HS-5 (cell line): ENCODE results near the gene IGFL2.
A peak's percentile ranks its signal among the peaks of the same experiment; 100 is the strongest.
"Not testable (repeated sequence)": the region's sequence is repeated elsewhere in the genome, so short reads cannot be mapped to it uniquely, and the experiment has no call there.

Experiments used
- DNase-seq: peaks from one replicate; pipeline ENCODE4 v3.0.0-alpha.2; 2012; ENCODE audit warnings: low read depth

The IGFL2 gene

GRCh38 chr19:46142294-46142693 lies 5.7 kb upstream of the IGFL2 start:
- no peak for DNase-seq

- no peak for DNase-seq
Measured at GRCh38 chr19:46144756-46145155, 3.3 kb upstream of the IGFL2 start.

GRCh38 chr19:46147166-46147740 lies 785 bp upstream of the IGFL2 start:
- no peak for DNase-seq

GRCh38 chr19:46150606-46151005 lies 2.6 kb downstream of the IGFL2 start:
- no peak for DNase-seq

GRCh38 chr19:46155237-46155636 lies 7.2 kb downstream of the IGFL2 start:
- DNase-seq, result no peak

- no peak for DNase-seq
Measured at GRCh38 chr19:46159418-46160232, 11.6 kb downstream of the IGFL2 start.

- no peak for DNase-seq
Measured at GRCh38 chr19:46160233-46160775, 12.3 kb downstream of the IGFL2 start.

- DNase-seq, result not testable (repeated sequence)
Measured at GRCh38 chr19:46161642-46162257, 13.7 kb downstream of the IGFL2 start.

- DNase-seq, result no peak
Measured at GRCh38 chr19:46162731-46163130, 14.7 kb downstream of the IGFL2 start.

- DNase-seq, result no peak
Measured at GRCh38 chr19:46173886-46174480, 25.9 kb downstream of the IGFL2 start.

- DNase-seq, result no peak
Measured at GRCh38 chr19:46176116-46176860, 28.2 kb downstream of the IGFL2 start.

GRCh38 chr19:46179076-46179759 lies 31.2 kb downstream of the IGFL2 start:
- no peak for DNase-seq

GRCh38 chr19:46180701-46181387 lies 32.8 kb downstream of the IGFL2 start:
- peak; percentile 30 for DNase-seq

- DNase-seq, result no peak
Measured at GRCh38 chr19:46181388-46181779, 33.3 kb downstream of the IGFL2 start.

- no peak for DNase-seq
Measured at GRCh38 chr19:46182476-46182875, 34.4 kb downstream of the IGFL2 start.

GRCh38 chr19:46184775-46185710 lies 37.0 kb downstream of the IGFL2 start:
- DNase-seq, result not testable (repeated sequence)

- DNase-seq, result no peak
Measured at GRCh38 chr19:46186101-46186716, 38.2 kb downstream of the IGFL2 start.

- no peak for DNase-seq
Measured at GRCh38 chr19:46186717-46187101, 38.7 kb downstream of the IGFL2 start.
